DMS53 (cell line): Measurements from ENCODE around the gene NIPSNAP3A.
"Not testable (repeated sequence)": the region's sequence is repeated elsewhere in the genome, so short reads cannot be mapped to it uniquely, and the experiment has no call there.

Source experiments
- DNase-seq: peaks from one replicate; lab custom pipeline; 2025; lab: John Stamatoyannopoulos, UW

NIPSNAP3A gene

GRCh38 chr9:104747565-104748358 is at the start of gene NIPSNAP3A:
Gene NIPSNAP3A (plus strand): TSS chr9:104747683. CDS start chr9:104747793, 110 bp downstream.
- DNase-seq, result peak; percentile 88

GRCh38 chr9:104700306-104700705 is 47.2 kb upstream of the NIPSNAP3A start:
- DNase-seq, result no peak

- DNase-seq, result not testable (repeated sequence)
Observed at GRCh38 chr9:104708737-104709136, 38.7 kb upstream of the NIPSNAP3A start.

GRCh38 chr9:104711604-104712003 is 35.9 kb upstream of the NIPSNAP3A start:
- DNase-seq, result no peak

- DNase-seq, result no peak
Observed at GRCh38 chr9:104725014-104725413, 22.5 kb upstream of the NIPSNAP3A start.

GRCh38 chr9:104738452-104738851 is 9.0 kb upstream of the NIPSNAP3A start:
- DNase-seq, result no peak

GRCh38 chr9:104740621-104741020 is 6.9 kb upstream of the NIPSNAP3A start:
- no peak for DNase-seq

- peak; percentile 67 for DNase-seq
Observed at GRCh38 chr9:104743376-104743985, 4.0 kb upstream of the NIPSNAP3A start.

- no peak for DNase-seq
Observed at GRCh38 chr9:104745852-104746251, 1.6 kb upstream of the NIPSNAP3A start.

- DNase-seq, result no peak
Observed at GRCh38 chr9:104746285-104746684, 1.2 kb upstream of the NIPSNAP3A start.

- peak; percentile 23 for DNase-seq
Observed at GRCh38 chr9:104746798-104747197, 685 bp upstream of the NIPSNAP3A start.

- no peak for DNase-seq
Observed at GRCh38 chr9:104747245-104747564, 278 bp upstream of the NIPSNAP3A start.

- peak; percentile 47 for DNase-seq
Observed at GRCh38 chr9:104748359-104749031, 1.0 kb downstream of the NIPSNAP3A start.

GRCh38 chr9:104750185-104750767 is 2.8 kb downstream of the NIPSNAP3A start:
- no peak for DNase-seq

GRCh38 chr9:104758974-104759373 is 11.5 kb downstream of the NIPSNAP3A start:
- peak; percentile 51 for DNase-seq

GRCh38 chr9:104765138-104765537 is 17.7 kb downstream of the NIPSNAP3A start:
- DNase-seq, result peak; percentile 25

- no peak for DNase-seq
Observed at GRCh38 chr9:104766025-104766424, 18.5 kb downstream of the NIPSNAP3A start.

GRCh38 chr9:104767507-104767906 is 20.0 kb downstream of the NIPSNAP3A start:
- DNase-seq, result no peak

- DNase-seq, result not testable (repeated sequence)
Observed at GRCh38 chr9:104769029-104769428, 21.5 kb downstream of the NIPSNAP3A start.

- no peak for DNase-seq
Observed at GRCh38 chr9:104769655-104770054, 22.2 kb downstream of the NIPSNAP3A start.

- DNase-seq, result no peak
Observed at GRCh38 chr9:104772714-104773510, 25.4 kb downstream of the NIPSNAP3A start.

GRCh38 chr9:104774132-104774531 is 26.6 kb downstream of the NIPSNAP3A start:
- no peak for DNase-seq
